ENCODE results near the gene PGC. TPM values are rescaled to one million over a fixed set of nuclear protein-coding genes. Genes with fewer than 3 reads are reported as not detected.

PGC gene
- total RNA-seq, 1 experiment from 2014 or later: not detected

GRCh38 chr6:41781366-41781730 lies 34.2 kb upstream of the PGC start:
- Histone ChIP-seq H3K27me3 (replicated peaks) (0 out of 2 replicates have a peak, but pooled peaks cover 6% of the 10 kb centered on the region), H3K27ac (no peak overlapping the region), H3K9me3 (replicated peaks) (no peaks in the 10 kb centered on the region), H3K4me1 (replicated peaks) (peaks cover 15% of the 10 kb centered on the region), H3K36me3 (0 out of 2 replicates have a peak, but pooled peaks cover 4% of the 10 kb centered on the region), H3K4me3 (no peak overlapping the region)
- DNase-seq (ENCODE audit: low read depth in 1 of 2, low spot score in 2 of 2): no peak

- H3K4me1 ChIP-seq (replicated peaks): peaks cover 9% of the 10 kb centered on the region
- no peak for DNase-seq (ENCODE audit: low read depth in 1 of 2, low spot score in 2 of 2)
- no peaks in the 10 kb centered on the region for H3K9me3 ChIP-seq (replicated peaks)
- H3K27ac ChIP-seq: no peak within 1 kb of the TSS
- peaks cover under 1% of the 10 kb centered on the region; the same call in 1 of the 2 replicates for H3K36me3 ChIP-seq
- 0 out of 2 replicates have a peak, but pooled peaks cover 6% of the 10 kb centered on the region for H3K27me3 ChIP-seq (replicated peaks)
- peak within 1 kb of the TSS; percentile 47 for H3K4me3 ChIP-seq
These were observed 33.6 kb upstream of the PGC start, which contains the start of gene PRICKLE4 for GRCh38 chr6:41780551-41781365. PRICKLE4 (plus strand) TSS chr6:41780782; CDS start chr6:41783474, 2,692 bp downstream.

- Histone ChIP-seq H3K9me3 (replicated peaks) (no peaks in the 10 kb centered on the region), H3K27ac (no peak within 1 kb of the TSS), H3K36me3 (peaks cover 8% of the 10 kb centered on the region), H3K27me3 (replicated peaks) (0 out of 2 replicates have a peak, but pooled peaks cover 6% of the 10 kb centered on the region), H3K4me3 (peak within 1 kb of the TSS; percentile 47), H3K4me1 (replicated peaks) (peaks cover 8% of the 10 kb centered on the region; the same call in 1 of the 2 replicates)
- peak; percentile 85 to 96 for DNase-seq (ENCODE audit: low read depth in 1 of 2, low spot score in 2 of 2)
These were observed 32.8 kb upstream of the PGC start, which contains the start of gene FRS3 for GRCh38 chr6:41779788-41780550. FRS3 (minus strand) TSS chr6:41779900; CDS start chr6:41776987, 2,913 bp downstream.

GRCh38 chr6:41779336-41779735 lies 32.1 kb upstream of the PGC start:
- peaks cover 8% of the 10 kb centered on the region; the same call in 1 of the 2 replicates for H3K4me1 ChIP-seq (replicated peaks)
- H3K4me3 ChIP-seq: peak overlapping the region; percentile 47
- 0 out of 2 replicates have a peak, but pooled peaks cover 6% of the 10 kb centered on the region for H3K27me3 ChIP-seq (replicated peaks)
- peaks cover 10% of the 10 kb centered on the region for H3K36me3 ChIP-seq
- H3K27ac ChIP-seq: no peak overlapping the region
- no peak for DNase-seq (ENCODE audit: low read depth in 1 of 2, low spot score in 2 of 2)
- H3K9me3 ChIP-seq (replicated peaks): no peaks in the 10 kb centered on the region

GRCh38 chr6:41778895-41779294 lies 31.7 kb upstream of the PGC start:
- no peak for DNase-seq (ENCODE audit: low read depth in 1 of 2, low spot score in 2 of 2)
- Histone ChIP-seq H3K4me3 (peak overlapping the region; percentile 47), H3K9me3 (replicated peaks) (no peaks in the 10 kb centered on the region), H3K4me1 (replicated peaks) (peaks cover 8% of the 10 kb centered on the region; the same call in 1 of the 2 replicates), H3K36me3 (peaks cover 15% of the 10 kb centered on the region), H3K27me3 (replicated peaks) (0 out of 2 replicates have a peak, but pooled peaks cover 6% of the 10 kb centered on the region), H3K27ac (no peak overlapping the region)

GRCh38 chr6:41777551-41778285 lies 30.5 kb upstream of the PGC start:
- peaks cover 20% of the 10 kb centered on the region for H3K36me3 ChIP-seq
- 0 out of 2 replicates have a peak, but pooled peaks cover 6% of the 10 kb centered on the region for H3K27me3 ChIP-seq (replicated peaks)
- DNase-seq (ENCODE audit: low read depth in 1 of 2, low spot score in 2 of 2): no peak
- H3K4me3 ChIP-seq: no peak overlapping the region
- H3K27ac ChIP-seq: no peak overlapping the region
- no peaks in the 10 kb centered on the region for H3K9me3 ChIP-seq (replicated peaks)
- H3K4me1 ChIP-seq (replicated peaks): peaks cover 8% of the 10 kb centered on the region; the same call in 1 of the 2 replicates

- Histone ChIP-seq H3K4me1 (replicated peaks) (0 out of 2 replicates have a peak, but pooled peaks cover 4% of the 10 kb centered on the region), H3K27me3 (replicated peaks) (no peaks in the 10 kb centered on the region), H3K27ac (no peak overlapping the region), H3K4me3 (no peak overlapping the region), H3K9me3 (replicated peaks) (no peaks in the 10 kb centered on the region), H3K36me3 (peaks cover 35% of the 10 kb centered on the region)
- no peak for DNase-seq (ENCODE audit: low read depth in 1 of 2, low spot score in 2 of 2)
These were observed 28.2 kb upstream of the PGC start for GRCh38 chr6:41775293-41775882.

GRCh38 chr6:41774841-41775240 lies 27.6 kb upstream of the PGC start:
- H3K9me3 ChIP-seq (replicated peaks): no peaks in the 10 kb centered on the region
- no peak overlapping the region for H3K4me3 ChIP-seq
- 0 out of 2 replicates have a peak, but pooled peaks cover 4% of the 10 kb centered on the region for H3K4me1 ChIP-seq (replicated peaks)
- DNase-seq (ENCODE audit: low read depth in 1 of 2, low spot score in 2 of 2): no peak
- no peak overlapping the region for H3K27ac ChIP-seq
- no peaks in the 10 kb centered on the region for H3K27me3 ChIP-seq (replicated peaks)
- H3K36me3 ChIP-seq: peaks cover 35% of the 10 kb centered on the region

GRCh38 chr6:41771058-41771983 lies 24.1 kb upstream of the PGC start:
- Histone ChIP-seq H3K36me3 (peaks cover 35% of the 10 kb centered on the region), H3K27ac (no peak overlapping the region), H3K4me1 (replicated peaks) (no peaks in the 10 kb centered on the region), H3K27me3 (replicated peaks) (no peaks in the 10 kb centered on the region), H3K9me3 (replicated peaks) (no peaks in the 10 kb centered on the region), H3K4me3 (no peak overlapping the region)
- no peak for DNase-seq (ENCODE audit: low read depth in 1 of 2, low spot score in 2 of 2)

GRCh38 chr6:41770381-41771057 lies 23.3 kb upstream of the PGC start:
- peaks cover 32% of the 10 kb centered on the region for H3K36me3 ChIP-seq
- DNase-seq (ENCODE audit: low read depth in 1 of 2, low spot score in 2 of 2): no peak
- H3K9me3 ChIP-seq (replicated peaks): no peaks in the 10 kb centered on the region
- no peaks in the 10 kb centered on the region for H3K4me1 ChIP-seq (replicated peaks)
- H3K27ac ChIP-seq: no peak overlapping the region
- H3K4me3 ChIP-seq: no peak overlapping the region
- no peaks in the 10 kb centered on the region for H3K27me3 ChIP-seq (replicated peaks)

GRCh38 chr6:41769376-41769775 lies 22.2 kb upstream of the PGC start:
- Histone ChIP-seq H3K4me3 (no peak overlapping the region), H3K27ac (no peak overlapping the region), H3K4me1 (replicated peaks) (no peaks in the 10 kb centered on the region), H3K36me3 (peaks cover 25% of the 10 kb centered on the region), H3K9me3 (replicated peaks) (no peaks in the 10 kb centered on the region), H3K27me3 (replicated peaks) (no peaks in the 10 kb centered on the region)
- no peak for DNase-seq (ENCODE audit: low read depth in 1 of 2, low spot score in 2 of 2)

Measured in SJSA1 (cell line).